Vagina (tissue), 2 donors: ENCODE data around the gene DNAI2. TPM values are rescaled to one million over a fixed set of nuclear protein-coding genes. Genes with fewer than 3 reads are reported as not detected.
"Not testable (repeated sequence)": the region's sequence is repeated elsewhere in the genome, so short reads cannot be mapped to it uniquely, and the experiment has no call there.

Experiments used
- DNase-seq, 2 donors: peaks; one replicate each; pipeline ENCODE4 v3.0.0-alpha.2; 2017; ENCODE audit errors: extremely low spot score in 2 of 2
- H3K27ac ChIP-seq: fragments of 200-600 bp; sonication (generic); one replicate; pipeline ENCODE4 v1.5.1; 2019
- H3K27me3 ChIP-seq: fragments of 200-600 bp; sonication (generic); one replicate; pipeline ENCODE4 v1.5.1; 2019
- H3K36me3 ChIP-seq, 2 donors: fragments of 200-600 bp; sonication (generic); one replicate each; pipeline ENCODE4 v1.5.1; 2017 to 2019
- H3K4me1 ChIP-seq: fragments of 200-600 bp; sonication (generic); one replicate; pipeline ENCODE4 v1.5.1; 2019
- H3K4me3 ChIP-seq, 2 donors: fragments of 200-600 bp; sonication (generic); 1 replicate in 1 of 2; 2 replicates in 1 of 2; pipeline ENCODE4 v1.5.1; 2016 to 2019
- H3K9me3 ChIP-seq: fragments of 200-600 bp; sonication (generic); one replicate; pipeline ENCODE4 v1.5.1; 2019
- CTCF ChIP-seq, 3 experiments: fragments of 450-650 bp in 2 of 3; fragments of 200-600 bp in 1 of 3; sonication (generic) in 1 of 3; IDR thresholded peaks; one replicate each; pipeline ENCODE4 v1.5.1; 2017 to 2019; ENCODE audit warnings: antibody characterized with exemption in 3 of 3, mild to moderate bottlenecking in 2 of 3, moderate library complexity in 2 of 3
- POLR2A ChIP-seq, 2 donors: fragments of 450-650 bp; IDR thresholded peaks; one replicate each; pipeline ENCODE4 v1.6.1; 2017; ENCODE audit warnings: antibody characterized with exemption in 2 of 2, mild to moderate bottlenecking in 2 of 2, moderate library complexity in 2 of 2
- POLR2AphosphoS5 ChIP-seq, 2 donors: sonication (generic); formaldehyde crosslinking; IDR thresholded peaks; one replicate each; pipeline ENCODE4 v1.9.0; 2017; ENCODE audit warnings: antibody characterized with exemption in 2 of 2, mild to moderate bottlenecking in 2 of 2, low read depth in 1 of 2; ENCODE audit not compliant: insufficient read depth in 1 of 2
- intact Hi-C: fragments of 100-400 bp; cut with DNase I; formaldehyde crosslinking; loops from one replicate; pipeline ENCODE4 v1.15.1; 2023
- total RNA-seq: library from RNA; depleted of rRNA; stranded (reverse); fragments of >200 nt; gene quantifications from one replicate; pipeline ENCODE4 v1.2.3, GENCODE V29; 2016

Gene DNAI2
- total RNA-seq, 1 donor from 2014 or later, result not detected

DNA sequence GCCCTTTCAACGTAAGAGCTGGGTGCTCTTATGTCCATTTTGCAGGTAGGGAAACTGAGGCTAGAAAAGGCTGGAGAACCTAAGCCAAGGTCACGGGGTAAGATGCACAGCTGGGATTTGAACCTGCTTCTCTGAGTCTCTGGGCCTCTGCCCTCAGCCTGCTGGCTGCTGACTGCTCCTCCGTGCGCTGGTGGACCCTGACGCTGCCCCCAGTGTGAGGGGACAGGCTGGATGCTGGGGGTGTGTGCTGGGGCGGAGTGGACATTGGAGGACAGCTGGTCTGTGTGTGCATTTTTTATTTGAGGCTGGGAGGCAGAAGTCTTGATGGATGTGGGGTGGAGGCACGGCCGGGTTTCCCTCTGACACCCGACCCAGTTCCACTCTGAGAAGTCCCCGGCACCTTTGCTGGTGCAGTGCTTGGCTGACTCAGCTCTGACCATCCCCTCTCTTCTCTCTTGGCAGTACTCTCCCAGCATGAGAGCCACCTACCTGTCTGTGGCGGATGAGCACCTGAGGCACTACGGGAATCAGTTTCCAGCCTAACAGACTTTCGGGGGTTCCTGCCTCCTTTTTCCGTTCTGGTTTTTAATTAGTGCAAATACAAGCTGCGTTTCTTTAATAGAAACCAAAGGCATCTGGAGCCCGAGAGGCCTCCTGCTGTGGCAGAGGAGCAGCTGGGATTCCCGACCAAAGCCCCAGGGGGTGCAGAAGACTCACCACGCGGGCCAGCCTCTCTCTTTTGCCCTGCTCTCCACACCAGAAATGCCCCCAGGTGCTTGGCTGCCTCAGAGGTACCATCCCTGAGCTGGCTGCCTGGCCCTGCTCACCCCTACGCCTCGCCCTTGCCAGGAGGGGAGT is 14.1 kb upstream of the DNAI2 start:
- intact Hi-C loops, result no loop called here
- no peak for TF ChIP-seq POLR2AphosphoS5 (IDR thresholded peaks at IDR 0.05; ENCODE audit: insufficient read depth in 1 of 2, low read depth in 1 of 2)
- TF ChIP-seq POLR2A (IDR thresholded peaks at IDR 0.05), result no peak
- no peak for TF ChIP-seq CTCF (IDR thresholded peaks at IDR 0.05)
- H3K4me3 ChIP-seq, result no peak overlapping the region
- H3K4me1 ChIP-seq, result no peaks in the 10 kb centered on the region
- H3K27me3 ChIP-seq, result no peaks in the 10 kb centered on the region
- no peaks in the 10 kb centered on the region for H3K9me3 ChIP-seq
- DNase-seq, result no peak
- H3K27ac ChIP-seq, result no peak overlapping the region
- no peaks in the 10 kb centered on the region for H3K36me3 ChIP-seq

DNA sequence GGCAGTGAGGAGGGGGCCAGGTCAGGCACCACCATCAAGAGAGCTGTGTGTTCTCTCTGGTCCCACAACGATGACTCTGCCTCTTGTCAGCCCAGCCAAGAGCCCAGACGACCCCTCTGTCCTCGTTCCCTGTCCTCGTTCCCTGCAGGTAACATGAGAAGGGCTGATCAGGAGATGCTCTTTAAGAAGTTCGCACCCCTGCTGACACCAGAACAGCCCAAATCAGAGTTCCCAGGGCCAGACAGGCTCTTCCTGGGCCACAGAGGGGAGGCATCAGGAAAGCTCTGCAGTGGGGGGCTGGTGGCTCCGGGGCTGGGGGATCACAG is 13.5 kb upstream of the DNAI2 start:
- intact Hi-C loops, result no loop called here
- Histone ChIP-seq H3K27ac (no peak overlapping the region), H3K27me3 (no peaks in the 10 kb centered on the region), H3K36me3 (no peaks in the 10 kb centered on the region), H3K9me3 (no peaks in the 10 kb centered on the region), H3K4me3 (no peak overlapping the region), H3K4me1 (no peaks in the 10 kb centered on the region)
- DNase-seq, result no peak
- TF ChIP-seq POLR2A (IDR thresholded peaks at IDR 0.05) (no peak), POLR2AphosphoS5 (IDR thresholded peaks at IDR 0.05; ENCODE audit: insufficient read depth in 1 of 2, low read depth in 1 of 2) (no peak), CTCF (IDR thresholded peaks at IDR 0.05) (no peak)

- Histone ChIP-seq H3K36me3 (no peaks in the 10 kb centered on the region), H3K4me1 (no peaks in the 10 kb centered on the region), H3K27me3 (no peaks in the 10 kb centered on the region), H3K4me3 (no peak overlapping the region), H3K9me3 (no peaks in the 10 kb centered on the region), H3K27ac (no peak overlapping the region)
- intact Hi-C loops, result no loop called here
- TF ChIP-seq CTCF (IDR thresholded peaks at IDR 0.05), result no peak
- TF ChIP-seq POLR2AphosphoS5 (IDR thresholded peaks at IDR 0.05; ENCODE audit: insufficient read depth in 1 of 2, low read depth in 1 of 2), result no peak
- TF ChIP-seq POLR2A (IDR thresholded peaks at IDR 0.05), result no peak
- DNase-seq, result no peak
Measured at GRCh38 chr17:74262601-74263000, 11.4 kb upstream of the DNAI2 start.

DNA sequence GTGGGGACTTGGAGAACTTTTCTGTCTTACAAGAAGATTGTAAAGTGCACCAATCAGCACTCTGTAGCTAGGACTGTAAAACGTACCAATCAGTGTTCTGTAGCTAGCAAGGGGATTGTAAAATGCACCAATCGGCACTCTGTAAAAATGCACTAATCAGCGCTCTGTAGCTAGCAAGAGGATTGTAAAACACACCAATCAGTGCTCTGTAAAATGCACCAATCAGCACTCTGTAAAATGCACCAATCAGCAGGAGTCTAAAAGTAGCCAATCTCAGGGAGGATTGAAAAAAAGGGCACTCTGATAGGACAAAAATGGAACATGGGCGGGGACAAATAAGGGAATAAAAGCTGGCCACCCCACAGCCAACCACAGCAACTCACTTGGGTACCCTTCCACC is 7.0 kb upstream of the DNAI2 start:
- H3K36me3 ChIP-seq, H3K4me1 ChIP-seq, intact Hi-C loops, H3K27ac ChIP-seq, H3K4me3 ChIP-seq, H3K27me3 ChIP-seq, H3K9me3 ChIP-seq, DNase-seq: not testable (repeated sequence)

GRCh38 chr17:74267579-74267978 is 6.5 kb upstream of the DNAI2 start:
- no peak for TF ChIP-seq POLR2AphosphoS5 (IDR thresholded peaks at IDR 0.05; ENCODE audit: insufficient read depth in 1 of 2, low read depth in 1 of 2)
- TF ChIP-seq CTCF (IDR thresholded peaks at IDR 0.05), result no peak
- no peak for TF ChIP-seq POLR2A (IDR thresholded peaks at IDR 0.05)
- H3K9me3 ChIP-seq, result no peaks in the 10 kb centered on the region
- DNase-seq, result no peak
- no peaks in the 10 kb centered on the region for H3K4me1 ChIP-seq
- no peak overlapping the region for H3K27ac ChIP-seq
- intact Hi-C loops, result no loop called here
- H3K36me3 ChIP-seq, result no peaks in the 10 kb centered on the region
- no peaks in the 10 kb centered on the region for H3K27me3 ChIP-seq
- no peak overlapping the region for H3K4me3 ChIP-seq
